Vagina (tissue), 2 donors: ENCODE measurements around the gene C9orf40.

Experiments
- POLR2A ChIP-seq, 2 donors: fragments of 450-650 bp; IDR thresholded peaks; one replicate each; pipeline ENCODE4 v1.6.1; 2017; ENCODE audit warnings: antibody characterized with exemption in 2 of 2, mild to moderate bottlenecking in 2 of 2, moderate library complexity in 2 of 2
- TF ChIP-seq, protein P1 (sequence below), 3 experiments: fragments of 450-650 bp in 2 of 3; fragments of 200-600 bp in 1 of 3; sonication (generic) in 1 of 3; IDR thresholded peaks; one replicate each; pipeline ENCODE4 v1.5.1; 2017 to 2019; ENCODE audit warnings: antibody characterized with exemption in 3 of 3, mild to moderate bottlenecking in 2 of 3, moderate library complexity in 2 of 3

DNA sequence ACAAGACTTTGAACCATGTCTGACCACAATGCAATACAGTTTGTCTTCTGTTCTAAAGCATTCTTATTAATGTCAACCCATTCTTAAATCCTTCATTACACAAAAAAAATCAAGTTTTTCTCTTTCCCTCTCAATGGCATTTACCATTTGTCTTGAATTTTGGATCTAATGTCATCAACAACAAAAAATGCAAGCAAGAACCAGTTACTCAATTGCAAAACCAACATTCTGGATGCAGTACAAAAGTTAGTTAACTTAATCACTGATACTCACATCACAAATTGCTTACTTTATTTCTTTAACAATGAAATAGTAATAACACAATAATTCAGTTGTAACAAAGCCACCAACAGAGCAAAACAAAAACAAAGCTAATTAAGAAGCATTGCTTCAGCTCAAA, 6.0 kb downstream of the C9orf40 start:
- TF ChIP-seq, protein P1, sequence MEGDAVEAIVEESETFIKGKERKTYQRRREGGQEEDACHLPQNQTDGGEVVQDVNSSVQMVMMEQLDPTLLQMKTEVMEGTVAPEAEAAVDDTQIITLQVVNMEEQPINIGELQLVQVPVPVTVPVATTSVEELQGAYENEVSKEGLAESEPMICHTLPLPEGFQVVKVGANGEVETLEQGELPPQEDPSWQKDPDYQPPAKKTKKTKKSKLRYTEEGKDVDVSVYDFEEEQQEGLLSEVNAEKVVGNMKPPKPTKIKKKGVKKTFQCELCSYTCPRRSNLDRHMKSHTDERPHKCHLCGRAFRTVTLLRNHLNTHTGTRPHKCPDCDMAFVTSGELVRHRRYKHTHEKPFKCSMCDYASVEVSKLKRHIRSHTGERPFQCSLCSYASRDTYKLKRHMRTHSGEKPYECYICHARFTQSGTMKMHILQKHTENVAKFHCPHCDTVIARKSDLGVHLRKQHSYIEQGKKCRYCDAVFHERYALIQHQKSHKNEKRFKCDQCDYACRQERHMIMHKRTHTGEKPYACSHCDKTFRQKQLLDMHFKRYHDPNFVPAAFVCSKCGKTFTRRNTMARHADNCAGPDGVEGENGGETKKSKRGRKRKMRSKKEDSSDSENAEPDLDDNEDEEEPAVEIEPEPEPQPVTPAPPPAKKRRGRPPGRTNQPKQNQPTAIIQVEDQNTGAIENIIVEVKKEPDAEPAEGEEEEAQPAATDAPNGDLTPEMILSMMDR (IDR thresholded peaks at IDR 0.05): no peak
- no peak for TF ChIP-seq POLR2A (IDR thresholded peaks at IDR 0.05)
